ENCODE data around the gene ACE. TPM values are rescaled to one million over a fixed set of nuclear protein-coding genes. Genes with fewer than 3 reads are reported as not detected.

Gene ACE
- polyA plus RNA-seq, 1 donor (not counting 4 experiments of a cell fraction or from before 2014, with no cell fraction given): 0.07 TPM

GRCh38 chr17:63438092-63439051 is 38.5 kb upstream of the ACE start:
- H3K27ac ChIP-seq (ENCODE audit: control insufficient read depth, insufficient read depth, low read length): no peak overlapping the region
- DNase-seq (ENCODE audit: low read depth, low spot score) (no peak), FAIRE-seq (no peak)
- dilution Hi-C loops (cut with MboI; ENCODE audit: extremely low pct_ligation_motif_present, low sequenced_read_pairs): no loop called here
- TF ChIP-seq, protein P1, sequence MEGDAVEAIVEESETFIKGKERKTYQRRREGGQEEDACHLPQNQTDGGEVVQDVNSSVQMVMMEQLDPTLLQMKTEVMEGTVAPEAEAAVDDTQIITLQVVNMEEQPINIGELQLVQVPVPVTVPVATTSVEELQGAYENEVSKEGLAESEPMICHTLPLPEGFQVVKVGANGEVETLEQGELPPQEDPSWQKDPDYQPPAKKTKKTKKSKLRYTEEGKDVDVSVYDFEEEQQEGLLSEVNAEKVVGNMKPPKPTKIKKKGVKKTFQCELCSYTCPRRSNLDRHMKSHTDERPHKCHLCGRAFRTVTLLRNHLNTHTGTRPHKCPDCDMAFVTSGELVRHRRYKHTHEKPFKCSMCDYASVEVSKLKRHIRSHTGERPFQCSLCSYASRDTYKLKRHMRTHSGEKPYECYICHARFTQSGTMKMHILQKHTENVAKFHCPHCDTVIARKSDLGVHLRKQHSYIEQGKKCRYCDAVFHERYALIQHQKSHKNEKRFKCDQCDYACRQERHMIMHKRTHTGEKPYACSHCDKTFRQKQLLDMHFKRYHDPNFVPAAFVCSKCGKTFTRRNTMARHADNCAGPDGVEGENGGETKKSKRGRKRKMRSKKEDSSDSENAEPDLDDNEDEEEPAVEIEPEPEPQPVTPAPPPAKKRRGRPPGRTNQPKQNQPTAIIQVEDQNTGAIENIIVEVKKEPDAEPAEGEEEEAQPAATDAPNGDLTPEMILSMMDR (optimal IDR thresholded peaks at IDR 0.05 in 1 of 3, IDR thresholded peaks at IDR 0.05 in 1 of 3, conservative IDR thresholded peaks at IDR 0.05 in 1 of 3; ENCODE audit: extremely low read depth in 1 of 3, insufficient read depth in 2 of 3, low read length in 3 of 3): no peak
- no peak for TF ChIP-seq EZH2 (IDR thresholded peaks at IDR 0.05; ENCODE audit: low read length)
- H3K27me3 ChIP-seq (ENCODE audit: control insufficient read depth, extremely low read depth, insufficient read depth, low read length): no peaks in the 10 kb centered on the region
- peaks cover 19% of the 10 kb centered on the region for H3K4me1 ChIP-seq (ENCODE audit: control insufficient read depth, extremely low read depth, insufficient read depth, low read length)
- peaks cover 0 to 9% of the 10 kb centered on the region in 2 experiments for H3K36me3 ChIP-seq (ENCODE audit: control insufficient read depth in 2 of 2, extremely low read depth in 1 of 2, insufficient read depth in 2 of 2, low read length in 2 of 2)
- no peak overlapping the region for H3K4me3 ChIP-seq (ENCODE audit: control insufficient read depth in 2 of 3, extremely low read depth in 1 of 3, insufficient read depth in 2 of 3, low read depth in 1 of 3, low read length in 3 of 3)
- no peaks in the 10 kb centered on the region for H3K9me3 ChIP-seq (ENCODE audit: control insufficient read depth, low read depth, low read length)
- no peak overlapping the region for H3K9ac ChIP-seq (ENCODE audit: control insufficient read depth, extremely low read depth, insufficient read depth, low read length)
- no peak overlapping the region for H2AFZ ChIP-seq (ENCODE audit: control insufficient read depth, low read length)
- no peaks in the 10 kb centered on the region for H3K79me2 ChIP-seq (ENCODE audit: control insufficient read depth, insufficient read depth, low read length)
- no peaks in the 10 kb centered on the region for H3K9me1 ChIP-seq (ENCODE audit: control insufficient read depth, extremely low read depth, insufficient read depth, low read length)
- no peaks in the 10 kb centered on the region for H4K20me1 ChIP-seq (ENCODE audit: control insufficient read depth, extremely low read depth, insufficient read depth, low read length)
- no peak overlapping the region for H3K4me2 ChIP-seq (ENCODE audit: control insufficient read depth, extremely low read depth, insufficient read depth, low read depth, low read length)

- peaks cover 12% of the 10 kb centered on the region for H3K4me1 ChIP-seq (ENCODE audit: control insufficient read depth, extremely low read depth, insufficient read depth, low read length)
- no peak overlapping the region for H3K4me2 ChIP-seq (ENCODE audit: control insufficient read depth, extremely low read depth, insufficient read depth, low read depth, low read length)
- no peak overlapping the region for H3K4me3 ChIP-seq (ENCODE audit: control insufficient read depth in 2 of 3, extremely low read depth in 1 of 3, insufficient read depth in 2 of 3, low read depth in 1 of 3, low read length in 3 of 3)
- H3K79me2 ChIP-seq (ENCODE audit: control insufficient read depth, insufficient read depth, low read length): no peaks in the 10 kb centered on the region
- H3K36me3 ChIP-seq (ENCODE audit: control insufficient read depth in 2 of 2, extremely low read depth in 1 of 2, insufficient read depth in 2 of 2, low read length in 2 of 2): peaks cover 0 to 7% of the 10 kb centered on the region in 2 experiments
- dilution Hi-C loops (cut with MboI; ENCODE audit: extremely low pct_ligation_motif_present, low sequenced_read_pairs): no loop called here
- TF ChIP-seq, protein P1 (optimal IDR thresholded peaks at IDR 0.05 in 1 of 3, IDR thresholded peaks at IDR 0.05 in 1 of 3, conservative IDR thresholded peaks at IDR 0.05 in 1 of 3; ENCODE audit: extremely low read depth in 1 of 3, insufficient read depth in 2 of 3, low read length in 3 of 3): no peak
- TF ChIP-seq EZH2 (IDR thresholded peaks at IDR 0.05; ENCODE audit: low read length): no peak
- no peaks in the 10 kb centered on the region for H3K27me3 ChIP-seq (ENCODE audit: control insufficient read depth, extremely low read depth, insufficient read depth, low read length)
- H3K9ac ChIP-seq (ENCODE audit: control insufficient read depth, extremely low read depth, insufficient read depth, low read length): no peak overlapping the region
- FAIRE-seq: no peak
- no peaks in the 10 kb centered on the region for H4K20me1 ChIP-seq (ENCODE audit: control insufficient read depth, extremely low read depth, insufficient read depth, low read length)
- no peak for DNase-seq (ENCODE audit: low read depth, low spot score)
- H2AFZ ChIP-seq (ENCODE audit: control insufficient read depth, low read length): no peak overlapping the region
- H3K9me3 ChIP-seq (ENCODE audit: control insufficient read depth, low read depth, low read length): no peaks in the 10 kb centered on the region
- H3K9me1 ChIP-seq (ENCODE audit: control insufficient read depth, extremely low read depth, insufficient read depth, low read length): no peaks in the 10 kb centered on the region
- H3K27ac ChIP-seq (ENCODE audit: control insufficient read depth, insufficient read depth, low read length): no peak overlapping the region
Observed at GRCh38 chr17:63439687-63440086, 37.2 kb upstream of the ACE start.
